GM18502 (cell line): ENCODE results near the gene SDC4.

Source experiments
- ATAC-seq: cut with Tn5 transposase; IDR thresholded peaks from one replicate; pipeline ENCODE4 v1.9.1; 2021; ENCODE audit warnings: mild to moderate bottlenecking; ENCODE audit not compliant: unreplicated experiment, poor library complexity

Gene SDC4, protein sequence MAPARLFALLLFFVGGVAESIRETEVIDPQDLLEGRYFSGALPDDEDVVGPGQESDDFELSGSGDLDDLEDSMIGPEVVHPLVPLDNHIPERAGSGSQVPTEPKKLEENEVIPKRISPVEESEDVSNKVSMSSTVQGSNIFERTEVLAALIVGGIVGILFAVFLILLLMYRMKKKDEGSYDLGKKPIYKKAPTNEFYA

DNA sequence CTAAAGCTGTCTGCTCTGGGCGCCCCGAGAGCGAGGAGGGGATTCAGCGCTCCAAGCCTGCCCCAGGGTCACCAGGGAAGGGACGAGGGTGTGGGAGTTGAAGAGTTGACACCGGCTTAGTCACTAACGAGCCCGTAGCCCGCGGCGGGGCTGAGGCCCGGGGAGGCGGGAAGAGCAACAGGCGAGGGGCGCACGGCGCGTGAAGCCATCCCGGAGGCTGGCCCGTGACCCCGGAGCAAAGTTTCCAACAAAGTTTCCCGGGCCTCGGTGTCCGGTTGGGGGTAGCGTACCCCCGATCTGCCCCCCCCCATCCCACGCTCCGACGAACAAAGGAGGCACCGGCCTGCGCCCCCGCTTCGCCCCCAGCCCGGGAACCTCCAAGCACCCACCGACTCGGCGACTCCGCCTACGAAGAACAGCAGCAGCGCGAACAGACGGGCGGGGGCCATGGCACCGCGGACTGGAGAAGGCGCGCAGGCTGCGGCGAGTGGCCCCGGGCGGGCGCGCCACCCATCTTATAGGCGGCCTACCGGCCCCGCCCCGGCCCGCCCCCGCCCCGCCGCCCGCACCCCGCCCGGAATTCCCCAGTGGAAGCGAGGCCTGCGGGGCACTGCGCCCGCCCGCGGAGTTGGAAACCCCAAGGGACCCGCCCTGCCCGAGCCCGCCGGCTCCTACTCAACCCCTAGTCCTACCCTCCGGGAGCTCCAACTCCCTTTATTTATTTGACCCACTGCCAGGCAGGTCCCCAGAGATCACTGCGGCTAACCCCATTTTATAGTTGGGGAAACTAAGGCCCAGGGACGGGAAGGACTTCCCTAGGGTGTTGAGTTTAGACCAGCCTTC is at the start of gene SDC4:
SDC4 (minus strand) TSS at position 489 of the 843 bp plus-strand sequence; CDS start at position 449, 40 bp downstream.
- ATAC-seq, result no peak

DNA sequence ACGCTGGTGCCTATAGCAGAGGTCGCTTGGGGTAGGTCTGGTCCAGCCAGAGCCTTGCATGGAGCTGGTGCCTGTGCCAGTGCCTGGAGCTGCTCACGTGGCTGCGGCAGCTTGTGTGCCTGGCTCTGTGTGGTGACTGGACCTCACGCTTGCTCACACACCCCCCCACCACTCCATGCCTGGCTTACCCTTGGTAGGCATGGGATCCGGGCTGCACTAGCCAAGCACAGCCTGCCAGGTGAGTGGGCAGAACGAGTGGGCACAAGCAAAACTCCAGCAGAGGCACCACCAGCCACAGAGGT is 46.8 kb upstream of the SDC4 start:
- no peak for ATAC-seq

DNA sequence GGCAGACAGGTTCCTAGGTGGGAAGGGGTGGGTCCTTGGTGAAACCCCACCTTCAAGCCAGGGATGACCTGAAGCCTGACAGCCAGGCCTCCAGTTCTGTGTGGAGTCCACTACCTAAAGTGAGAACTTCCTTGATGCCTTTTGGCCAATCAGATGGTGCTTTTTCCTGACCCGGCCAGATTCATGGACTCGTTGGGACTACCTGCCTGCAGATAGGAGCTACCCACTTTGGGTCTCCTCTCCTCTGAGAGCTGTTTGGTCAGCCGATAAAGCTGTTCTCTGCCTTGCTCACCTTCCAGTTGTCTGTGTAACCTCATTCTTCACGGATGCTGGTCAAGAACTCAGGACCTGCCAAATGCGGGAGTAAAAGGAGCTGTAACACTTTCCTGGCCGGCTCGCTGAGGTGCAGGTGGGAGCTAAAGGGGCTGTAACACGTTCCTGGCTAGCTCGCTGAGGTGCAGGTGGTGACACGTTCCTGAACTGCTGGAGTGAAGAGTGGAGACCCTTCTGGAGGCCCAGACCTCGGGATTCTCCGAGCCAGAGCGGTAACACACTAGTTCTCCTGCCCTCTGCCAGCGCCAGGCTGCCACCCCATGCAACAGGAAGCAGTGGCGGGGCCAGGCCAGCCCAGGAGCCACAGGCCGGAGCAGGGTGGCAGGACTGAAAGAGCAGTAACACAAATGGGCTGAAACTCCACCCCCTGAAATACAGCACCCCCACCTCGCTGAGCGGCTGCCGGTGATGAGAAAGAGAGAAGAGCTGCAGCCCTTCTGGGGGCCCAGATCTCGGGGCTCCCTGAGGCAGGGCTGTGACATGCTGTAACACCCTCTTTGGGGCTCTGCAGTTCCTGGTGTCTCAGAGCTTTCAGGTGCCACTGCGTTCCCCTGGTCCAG is 46.2 kb upstream of the SDC4 start:
- ATAC-seq, result no peak

- ATAC-seq, result no peak
These were observed 44.5 kb upstream of the SDC4 start for GRCh38 chr20:45392733-45393132.

DNA sequence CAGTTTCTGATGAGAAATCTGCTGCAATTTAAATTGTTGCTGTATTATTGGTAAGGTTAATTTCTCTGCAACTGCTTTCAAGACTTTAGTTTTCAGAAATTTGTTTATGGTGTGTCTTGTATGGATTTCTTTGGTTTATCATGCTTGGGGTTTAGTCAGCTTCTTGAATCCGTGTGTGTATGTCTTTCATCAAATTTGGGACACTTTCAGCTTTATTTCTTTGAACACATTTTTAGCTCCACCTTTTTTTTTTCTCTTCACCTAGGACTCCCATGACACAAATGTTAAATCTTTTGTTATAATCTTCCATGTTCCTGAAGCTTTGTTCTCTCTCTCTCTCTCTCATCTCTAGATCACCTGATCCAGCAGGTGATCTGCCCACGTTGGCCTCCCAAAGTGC is 43.3 kb upstream of the SDC4 start:
- no peak for ATAC-seq

- no peak for ATAC-seq
These were observed 42.7 kb upstream of the SDC4 start for GRCh38 chr20:45390931-45391330.

DNA sequence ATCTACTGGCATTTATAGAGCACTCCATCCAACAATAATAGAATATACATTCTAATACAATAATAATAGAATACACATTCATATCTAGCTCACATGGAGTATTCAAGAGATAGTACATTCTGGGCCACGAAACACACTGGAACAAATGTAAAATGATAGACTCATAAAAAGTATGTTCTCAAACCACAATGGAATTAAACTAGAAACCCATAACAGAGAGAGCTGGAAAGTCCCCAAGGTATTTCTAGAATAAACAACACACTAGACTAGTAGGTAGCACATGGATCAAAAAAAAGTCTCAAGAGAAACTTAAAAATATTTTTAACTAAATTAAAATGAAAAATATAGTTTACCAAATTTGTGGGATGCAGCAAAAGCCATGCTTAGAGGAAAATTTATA is 39.0 kb upstream of the SDC4 start:
- ATAC-seq, result no peak

GRCh38 chr20:45378191-45378590 is 30.0 kb upstream of the SDC4 start, which contains the start of gene TP53TG5:
Gene TP53TG5 (minus strand): TSS chr20:45378325. CDS start chr20:45378236, 89 bp downstream.
- ATAC-seq, result no peak

DNA sequence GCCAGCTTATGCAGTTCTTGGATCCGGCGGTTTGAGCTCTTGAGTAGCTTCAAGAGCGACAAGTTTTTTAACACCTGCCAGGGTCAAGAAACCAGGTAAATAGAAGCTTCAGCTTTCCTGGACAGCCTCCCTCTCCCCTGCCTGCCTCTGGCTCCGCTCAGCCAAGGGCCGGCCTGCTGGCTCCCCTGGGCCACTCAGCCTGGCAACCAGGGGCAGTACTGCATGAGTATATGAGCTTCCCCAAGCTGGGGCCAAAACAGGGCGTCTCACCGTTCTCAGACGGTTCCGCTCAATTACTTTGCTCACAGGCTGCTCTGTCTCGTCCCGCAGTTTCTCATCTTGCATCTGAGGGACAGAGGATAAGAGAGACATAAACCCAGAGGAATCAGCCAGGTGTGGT is 29.0 kb upstream of the SDC4 start:
- no peak for ATAC-seq

DNA sequence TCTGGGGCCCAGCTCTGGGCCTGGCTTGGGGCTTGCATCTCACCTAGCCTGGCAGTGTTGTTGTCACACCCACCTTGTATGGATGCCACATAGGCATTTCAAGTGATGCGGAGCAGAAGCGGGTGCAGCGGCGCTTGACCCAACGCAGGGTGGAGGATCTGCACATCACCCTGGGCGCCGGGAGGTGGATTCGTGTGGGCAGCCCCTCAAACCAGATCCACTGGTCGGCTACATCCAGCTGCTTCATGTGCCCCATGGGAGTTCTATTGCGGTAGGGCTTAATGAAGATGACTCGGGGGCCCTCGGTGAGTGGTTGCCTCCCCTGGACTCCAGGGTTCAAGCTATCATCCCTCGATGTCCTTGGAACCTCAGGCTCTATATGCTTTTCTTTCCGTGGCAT is 26.7 kb upstream of the SDC4 start:
- ATAC-seq, result no peak

DNA sequence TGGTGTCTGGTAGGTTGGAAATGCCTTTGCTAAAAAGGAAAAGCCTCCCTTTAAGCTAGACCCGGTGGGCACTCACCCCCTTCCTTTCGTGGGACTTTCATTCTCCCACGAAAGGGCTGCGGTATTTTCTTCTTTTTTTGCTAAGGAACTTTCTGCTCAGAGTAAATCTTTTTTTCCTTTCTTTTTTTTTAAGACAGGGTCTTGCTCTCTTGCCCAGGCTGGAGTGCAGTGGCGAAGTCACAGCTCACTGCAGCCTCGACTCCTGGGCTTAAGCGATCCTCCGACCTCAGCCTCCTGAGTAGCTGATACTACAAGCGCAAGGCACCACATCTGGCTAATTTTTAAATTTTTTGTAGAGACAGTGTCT is 25.9 kb upstream of the SDC4 start:
- no peak for ATAC-seq

- ATAC-seq, result peak; percentile 65
These were observed 25.3 kb upstream of the SDC4 start for GRCh38 chr20:45373353-45374100.

- ATAC-seq, result no peak
These were observed 24.6 kb upstream of the SDC4 start for GRCh38 chr20:45372646-45373352.

- ATAC-seq, result no peak
These were observed 24.0 kb upstream of the SDC4 start for GRCh38 chr20:45372241-45372640.

- no peak for ATAC-seq
These were observed 22.4 kb upstream of the SDC4 start for GRCh38 chr20:45370571-45371160.

- peak; percentile 80 for ATAC-seq
These were observed 20.2 kb upstream of the SDC4 start for GRCh38 chr20:45368221-45368980.

DNA sequence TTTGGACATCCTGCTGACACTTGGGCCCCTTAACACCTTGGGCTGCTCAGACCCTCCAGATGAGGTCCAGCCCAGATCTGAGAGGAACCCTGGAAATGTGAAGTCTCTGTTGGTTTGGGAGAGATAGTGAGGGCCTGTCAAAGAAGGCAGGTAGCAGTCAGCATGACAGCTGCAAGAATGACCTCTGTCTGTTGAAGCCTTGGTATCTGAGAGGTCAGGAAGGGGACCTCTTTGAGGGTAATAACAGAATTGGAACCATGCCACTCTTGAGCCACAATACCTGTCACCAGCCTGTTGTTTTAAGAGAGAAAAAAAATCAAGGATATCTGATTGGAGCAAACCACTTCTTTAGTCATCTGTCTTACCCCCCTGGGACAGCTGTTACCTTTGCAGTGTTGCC is 18.9 kb upstream of the SDC4 start:
- ATAC-seq, result no peak

DNA sequence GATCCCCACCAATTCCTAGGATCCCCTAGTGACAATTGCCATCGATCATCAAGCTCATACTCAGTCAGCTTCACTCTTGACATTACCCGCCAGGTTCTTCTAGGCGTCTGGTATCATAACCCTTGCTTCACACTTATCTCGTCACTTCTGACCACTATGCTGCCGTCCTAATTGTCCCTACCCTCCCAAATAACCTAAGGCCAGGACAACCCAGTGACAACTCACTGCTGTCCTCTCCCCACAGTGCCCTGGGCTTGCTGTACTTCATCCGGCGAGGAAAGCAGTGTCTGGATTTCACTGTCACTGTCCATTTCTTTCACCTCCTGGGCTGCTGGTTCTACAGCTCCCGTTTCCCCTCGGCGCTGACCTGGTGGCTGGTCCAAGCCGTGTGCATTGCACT is 18.4 kb upstream of the SDC4 start:
- no peak for ATAC-seq

- no peak for ATAC-seq
These were observed 18.0 kb upstream of the SDC4 start for GRCh38 chr20:45366192-45366591.
